IPS-20b (cell line): ENCODE data around the gene DSCAML1.

Experiments used
- H3K27ac ChIP-seq: one replicate; pipeline ENCODE4 v1.5.1; 2013; ENCODE audit warnings: low read length
- H3K27me3 ChIP-seq: 2 replicates; pipeline ENCODE4 v1.6.1; 2013; ENCODE audit warnings: mild to moderate bottlenecking, low read length, inconsistent platforms; ENCODE audit not compliant: insufficient read depth
- H3K36me3 ChIP-seq: 2 replicates; pipeline ENCODE4 v1.6.1; 2013; ENCODE audit warnings: low read depth, mild to moderate bottlenecking, inconsistent platforms, low read length, moderate library complexity; ENCODE audit not compliant: insufficient read depth
- H3K4me1 ChIP-seq: 2 replicates; pipeline ENCODE4 v1.6.1; 2013; ENCODE audit warnings: mild to moderate bottlenecking, control low read depth, inconsistent platforms, low read length, moderate library complexity; ENCODE audit not compliant: insufficient read depth
- H3K4me3 ChIP-seq: 2 replicates; pipeline ENCODE4 v1.5.1; 2013; ENCODE audit warnings: mild to moderate bottlenecking, low read length, inconsistent platforms
- H3K9ac ChIP-seq: 2 replicates; pipeline ENCODE4 v1.6.1; 2013; ENCODE audit warnings: low read depth, mild to moderate bottlenecking, inconsistent platforms, low read length, moderate library complexity
- H3K9me3 ChIP-seq: 2 replicates; pipeline ENCODE4 v1.6.1; 2013; ENCODE audit warnings: mild to moderate bottlenecking, low read depth, low read length, inconsistent platforms; ENCODE audit not compliant: insufficient read depth

Gene DSCAML1

GRCh38 chr11:117420598-117420997, 376.4 kb downstream of the DSCAML1 start:
- H3K4me1 ChIP-seq = no peaks in the 10 kb centered on the region
- no peaks in the 10 kb centered on the region for H3K36me3 ChIP-seq
- peaks cover 4% of the 10 kb centered on the region; the same call in 1 of the 2 replicates for H3K27me3 ChIP-seq
- H3K9ac ChIP-seq = no peak overlapping the region
- no peak overlapping the region for H3K4me3 ChIP-seq
- H3K9me3 ChIP-seq = no peaks in the 10 kb centered on the region
- no peak overlapping the region for H3K27ac ChIP-seq

- Histone ChIP-seq H3K4me1 (no peaks in the 10 kb centered on the region), H3K27me3 (no peaks in the 10 kb centered on the region), H3K9ac (no peak overlapping the region), H3K4me3 (no peak overlapping the region), H3K9me3 (no peaks in the 10 kb centered on the region), H3K36me3 (no peaks in the 10 kb centered on the region), H3K27ac (no peak overlapping the region)
Measured at GRCh38 chr11:117420143-117420485, 376.9 kb downstream of the DSCAML1 start.

GRCh38 chr11:117419482-117420142, 377.4 kb downstream of the DSCAML1 start:
- no peaks in the 10 kb centered on the region for H3K9me3 ChIP-seq

GRCh38 chr11:117418737-117419481, 378.1 kb downstream of the DSCAML1 start:
- Histone ChIP-seq H3K9ac (no peak overlapping the region), H3K27me3 (no peaks in the 10 kb centered on the region), H3K4me1 (no peaks in the 10 kb centered on the region), H3K4me3 (no peak overlapping the region), H3K9me3 (no peaks in the 10 kb centered on the region), H3K36me3 (no peaks in the 10 kb centered on the region), H3K27ac (no peak overlapping the region)

More at GRCh38 chr11:117419482-117420142, 377.4 kb downstream of the DSCAML1 start:
- H3K4me1 ChIP-seq = no peaks in the 10 kb centered on the region
- no peaks in the 10 kb centered on the region for H3K27me3 ChIP-seq
- no peak overlapping the region for H3K27ac ChIP-seq
- H3K4me3 ChIP-seq = no peak overlapping the region
- H3K36me3 ChIP-seq = no peaks in the 10 kb centered on the region
- H3K9ac ChIP-seq = no peak overlapping the region

DNA sequence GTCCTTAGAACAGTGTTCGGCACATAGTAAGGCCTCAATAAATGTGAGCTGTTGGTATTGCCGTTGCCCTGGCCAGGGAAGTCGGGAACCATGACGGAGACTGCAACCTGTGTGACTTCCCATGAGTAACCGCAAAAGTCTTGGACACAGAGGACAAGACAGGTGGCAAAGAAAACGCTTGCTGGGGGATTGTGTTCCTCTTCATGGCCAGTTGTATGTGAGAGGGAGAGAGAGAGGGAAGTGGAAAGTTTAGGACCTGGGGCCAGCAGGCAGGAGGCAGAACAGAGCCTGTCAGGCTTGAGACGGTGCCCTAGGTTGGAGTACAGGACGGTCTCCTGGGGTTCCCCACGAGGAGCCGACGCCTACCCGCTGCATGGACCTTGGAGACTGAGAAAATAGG, 379.2 kb downstream of the DSCAML1 start:
- Histone ChIP-seq H3K27me3 (no peaks in the 10 kb centered on the region), H3K27ac (no peak overlapping the region), H3K9ac (no peak overlapping the region), H3K36me3 (no peaks in the 10 kb centered on the region), H3K9me3 (no peaks in the 10 kb centered on the region), H3K4me1 (no peaks in the 10 kb centered on the region), H3K4me3 (no peak overlapping the region)

DNA sequence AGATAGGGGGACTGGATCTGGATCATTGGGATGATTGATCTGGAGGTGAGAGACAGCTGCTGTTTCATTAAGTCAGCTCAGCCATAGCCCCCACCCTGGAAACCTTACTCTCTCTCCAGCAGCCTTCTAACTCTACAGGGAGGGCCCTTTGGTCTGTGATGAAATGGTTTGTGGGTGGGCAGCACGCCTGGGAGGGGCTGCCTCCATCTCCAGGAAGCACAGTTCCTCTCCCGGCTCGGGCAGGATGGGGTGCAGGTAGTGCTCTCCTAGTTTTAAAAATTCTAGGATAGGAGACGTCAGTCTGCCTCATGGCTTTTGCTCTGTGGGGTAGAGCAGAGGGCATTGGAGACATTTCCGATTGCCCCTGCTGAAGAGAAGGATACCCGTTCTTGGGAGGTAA, 379.7 kb downstream of the DSCAML1 start:
- Histone ChIP-seq H3K4me3 (no peak overlapping the region), H3K27ac (no peak overlapping the region), H3K4me1 (no peaks in the 10 kb centered on the region), H3K9me3 (no peaks in the 10 kb centered on the region), H3K9ac (no peak overlapping the region), H3K36me3 (no peaks in the 10 kb centered on the region), H3K27me3 (no peaks in the 10 kb centered on the region)

GRCh38 chr11:117415358-117415896, 381.6 kb downstream of the DSCAML1 start:
- no peak overlapping the region for H3K4me3 ChIP-seq

DNA sequence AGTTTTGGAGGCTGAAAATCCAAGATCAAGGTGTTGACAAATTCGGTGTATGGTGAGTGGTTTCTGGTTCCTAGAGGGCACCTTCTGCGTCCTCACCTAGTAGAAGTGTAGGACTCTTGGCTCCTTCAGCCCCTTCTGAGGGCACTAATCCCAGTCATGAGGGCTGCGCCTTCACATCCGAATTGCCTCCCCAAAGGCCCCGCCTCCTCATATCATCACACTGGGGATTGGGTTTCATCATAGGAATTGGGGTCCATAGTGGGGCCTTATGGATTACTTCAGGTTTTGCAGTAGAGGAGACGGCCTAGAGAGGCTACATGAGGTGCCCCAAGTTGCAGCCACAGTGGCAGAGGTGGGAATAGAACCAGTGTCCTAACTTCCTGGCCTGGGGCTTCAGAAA, 382.3 kb downstream of the DSCAML1 start:
- H3K9ac ChIP-seq = no peak overlapping the region
- H3K36me3 ChIP-seq = no peaks in the 10 kb centered on the region; the same call in 1 of the 2 replicates
- H3K9me3 ChIP-seq = no peaks in the 10 kb centered on the region
- H3K4me1 ChIP-seq = peaks cover 3% of the 10 kb centered on the region; the same call in 1 of the 2 replicates
- no peaks in the 10 kb centered on the region for H3K27me3 ChIP-seq
- H3K4me3 ChIP-seq = no peak overlapping the region
- H3K27ac ChIP-seq = no peak overlapping the region

More at GRCh38 chr11:117415358-117415896, 381.6 kb downstream of the DSCAML1 start:
- Histone ChIP-seq H3K9me3 (no peaks in the 10 kb centered on the region), H3K36me3 (no peaks in the 10 kb centered on the region), H3K27ac (no peak overlapping the region), H3K9ac (no peak overlapping the region), H3K4me1 (peaks cover 3% of the 10 kb centered on the region; the same call in 1 of the 2 replicates), H3K27me3 (no peaks in the 10 kb centered on the region)

GRCh38 chr11:117413616-117414015, 383.4 kb downstream of the DSCAML1 start:
- Histone ChIP-seq H3K4me3 (no peak overlapping the region), H3K9me3 (no peaks in the 10 kb centered on the region), H3K36me3 (peaks cover 4% of the 10 kb centered on the region), H3K4me1 (peaks cover 3% of the 10 kb centered on the region; the same call in 1 of the 2 replicates), H3K9ac (no peak overlapping the region), H3K27me3 (no peaks in the 10 kb centered on the region), H3K27ac (no peak overlapping the region)

DNA sequence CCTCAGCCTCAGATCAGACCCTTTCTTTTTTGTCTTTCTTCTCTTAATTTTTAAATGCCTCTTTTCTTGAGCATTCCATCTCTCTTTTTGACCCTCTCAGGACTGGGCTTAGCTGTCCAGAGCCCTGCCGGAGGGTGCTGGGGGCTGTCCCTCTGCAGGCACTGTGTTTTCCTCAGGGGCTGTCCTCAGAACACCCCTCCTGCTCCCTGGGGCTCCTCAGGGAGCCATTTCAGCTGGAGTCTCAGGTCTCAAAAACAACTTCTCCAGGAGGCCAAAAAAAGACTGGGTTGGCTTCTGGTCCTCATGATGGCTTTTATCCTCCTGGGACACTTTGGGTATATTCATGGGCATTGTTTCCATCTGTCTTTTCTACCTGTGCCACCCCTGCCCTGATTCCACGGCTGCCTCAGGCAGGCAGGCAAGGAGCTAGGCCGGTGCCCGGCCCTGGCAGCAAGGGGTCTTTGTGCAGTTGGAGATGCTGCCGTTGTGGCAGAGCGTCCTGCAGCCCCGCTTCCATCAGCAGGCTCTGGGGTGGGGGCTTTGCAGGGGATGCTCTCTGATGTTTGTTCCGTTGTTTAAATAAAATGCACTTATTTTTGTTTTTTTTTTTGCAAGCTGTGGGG, 384.3 kb downstream of the DSCAML1 start:
- Histone ChIP-seq H3K27me3 (no peaks in the 10 kb centered on the region), H3K27ac (no peak overlapping the region), H3K4me3 (no peak overlapping the region), H3K36me3 (peaks cover 7% of the 10 kb centered on the region), H3K9me3 (no peaks in the 10 kb centered on the region), H3K4me1 (peaks cover 3% of the 10 kb centered on the region; the same call in 1 of the 2 replicates), H3K9ac (no peak overlapping the region)

DNA sequence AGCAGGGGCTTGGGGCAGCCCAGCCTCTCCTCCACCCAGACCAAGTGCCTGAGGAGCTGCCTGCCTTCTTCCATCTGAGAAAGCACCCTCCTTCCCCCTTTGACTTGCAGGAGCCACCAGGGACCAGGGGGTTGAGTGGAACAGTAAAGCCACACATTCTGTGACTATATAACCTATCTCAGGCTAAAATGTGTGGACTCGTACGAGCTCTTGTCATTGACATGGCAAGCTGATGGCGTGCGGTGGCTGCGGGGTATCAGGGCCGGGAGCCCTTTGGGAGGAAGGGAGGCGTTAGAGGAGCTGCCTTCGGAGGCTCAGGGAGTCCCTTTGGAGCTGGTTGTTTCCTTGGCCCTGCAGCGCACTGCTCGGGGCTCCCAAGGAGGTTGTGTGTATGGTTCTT, 384.8 kb downstream of the DSCAML1 start:
- Histone ChIP-seq H3K4me3 (no peak overlapping the region), H3K9me3 (no peaks in the 10 kb centered on the region), H3K27me3 (no peaks in the 10 kb centered on the region), H3K4me1 (peaks cover 3% of the 10 kb centered on the region; the same call in 1 of the 2 replicates), H3K27ac (no peak overlapping the region), H3K9ac (no peak overlapping the region), H3K36me3 (peaks cover 7% of the 10 kb centered on the region)
